Activated T-helper 1 cell treated with Interleukin-2 at 50 U/mL for 16 hours (primary cell): ENCODE measurements around the gene NUP155.
"Not testable (repeated sequence)": the region's sequence is repeated elsewhere in the genome, so short reads cannot be mapped to it uniquely, and the experiment has no call there.

ENCODE experiments used
- DNase-seq: peaks from one replicate; pipeline ENCODE4 v3.0.0-alpha.2; 2020; ENCODE audit warnings: low read depth

Gene NUP155

DNA sequence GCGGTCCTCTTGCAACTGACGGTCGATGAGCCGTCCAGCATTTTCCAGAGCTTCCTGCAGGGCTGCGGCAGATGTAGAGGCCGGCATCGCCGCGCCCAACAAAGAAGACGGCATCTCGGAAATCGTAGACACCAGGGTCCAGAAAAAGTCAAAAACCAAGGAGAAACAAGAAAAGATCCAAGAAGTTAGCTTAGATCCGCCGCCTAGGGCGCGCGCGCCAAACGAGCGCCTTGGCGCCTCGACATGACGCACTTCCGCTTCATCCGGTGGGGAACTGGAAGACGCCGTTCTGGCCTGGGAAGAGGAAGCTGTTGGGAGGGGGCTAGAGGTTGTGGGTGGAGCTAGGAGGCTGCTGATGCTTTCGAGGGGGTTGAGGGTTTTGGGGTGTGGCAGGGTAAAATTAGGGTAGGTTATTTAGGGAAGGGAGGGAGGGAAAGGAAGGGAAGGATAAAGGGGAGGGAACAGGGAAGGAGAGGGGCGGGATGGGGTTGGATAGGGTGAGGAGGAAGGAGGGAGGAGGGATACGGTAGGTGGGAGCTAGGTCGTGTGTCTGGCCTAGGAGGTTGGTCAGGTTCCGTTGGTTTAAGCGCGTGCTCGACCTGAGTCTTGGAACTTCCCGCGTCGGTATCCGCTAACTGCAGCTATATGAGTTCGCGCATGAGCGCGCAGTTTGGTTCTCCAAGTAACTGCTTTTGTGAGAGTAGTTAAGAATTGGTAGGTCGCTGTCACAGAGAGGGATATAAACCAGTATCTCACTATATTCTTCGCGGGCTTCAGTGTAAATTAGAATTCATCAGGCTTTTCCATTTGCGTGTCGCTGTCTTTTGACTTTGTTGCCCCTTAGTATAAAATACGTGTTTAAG, at the start of gene NUP155:
Gene NUP155, minus strand, starts transcription at position 243 of the 863 bp plus-strand sequence. Its CDS starts 129 bp downstream, at position 114.
- peak; percentile 80 for DNase-seq

DNA sequence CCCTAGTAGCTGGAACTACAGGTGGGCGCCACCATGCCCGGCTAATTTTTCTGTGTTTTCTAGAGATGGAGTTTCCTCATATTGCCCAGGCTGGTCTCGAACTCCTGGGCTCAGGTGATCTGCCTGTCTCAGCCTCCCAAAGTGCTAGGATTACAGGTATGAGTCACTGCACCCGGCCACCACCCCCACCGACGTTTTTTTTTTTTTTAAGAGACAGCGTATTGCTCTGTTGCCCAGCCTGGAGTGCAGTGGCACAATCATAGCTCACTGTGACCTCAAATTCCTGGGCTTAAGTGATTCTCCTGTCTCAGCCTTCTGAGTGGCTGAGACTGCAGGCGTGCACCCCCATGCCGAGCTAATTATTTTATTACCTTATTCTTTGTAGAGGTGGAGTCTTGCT, 46.4 kb upstream of the NUP155 start:
- DNase-seq: no peak

DNA sequence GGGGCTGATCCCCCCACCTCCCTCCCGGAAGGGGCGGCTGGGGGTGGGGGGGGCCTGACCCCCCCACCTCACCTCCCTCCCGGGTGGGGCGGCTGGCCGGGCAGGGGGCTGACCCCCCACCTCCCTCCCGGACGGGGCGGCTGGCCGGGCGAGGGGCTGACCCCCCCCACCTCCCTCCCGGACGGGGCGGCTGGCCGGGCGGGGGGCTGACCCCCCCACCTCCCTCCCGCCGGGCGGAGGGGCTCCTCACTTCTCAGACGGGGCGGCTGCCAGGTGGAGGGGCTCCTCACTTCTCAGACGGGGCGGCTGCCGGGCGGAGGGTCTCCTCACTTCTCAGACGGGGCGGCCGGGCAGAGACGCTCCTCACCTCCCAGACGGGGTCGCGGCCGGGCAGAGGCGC, 44.5 kb upstream of the NUP155 start:
- DNase-seq: not testable (repeated sequence)

DNA sequence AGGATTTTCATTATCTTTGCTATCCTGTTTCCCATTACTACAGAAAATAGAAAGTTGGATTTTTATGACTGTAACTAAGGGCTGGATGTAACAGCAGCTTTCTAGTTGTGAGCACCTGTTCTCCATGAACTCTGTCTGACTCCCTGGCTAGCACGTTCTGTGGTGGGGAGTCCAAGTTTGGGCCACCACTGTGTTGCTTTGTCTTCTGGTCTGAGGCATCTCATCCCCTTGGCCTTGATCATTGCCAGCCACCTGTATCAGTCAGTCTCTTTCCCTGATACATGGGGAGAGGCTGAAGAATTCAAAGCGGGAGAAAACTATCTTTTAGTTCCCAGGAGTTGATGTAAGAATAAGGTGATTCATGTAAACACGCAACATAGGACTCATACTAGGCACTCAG, 41.6 kb upstream of the NUP155 start:
- DNase-seq: no peak

DNA sequence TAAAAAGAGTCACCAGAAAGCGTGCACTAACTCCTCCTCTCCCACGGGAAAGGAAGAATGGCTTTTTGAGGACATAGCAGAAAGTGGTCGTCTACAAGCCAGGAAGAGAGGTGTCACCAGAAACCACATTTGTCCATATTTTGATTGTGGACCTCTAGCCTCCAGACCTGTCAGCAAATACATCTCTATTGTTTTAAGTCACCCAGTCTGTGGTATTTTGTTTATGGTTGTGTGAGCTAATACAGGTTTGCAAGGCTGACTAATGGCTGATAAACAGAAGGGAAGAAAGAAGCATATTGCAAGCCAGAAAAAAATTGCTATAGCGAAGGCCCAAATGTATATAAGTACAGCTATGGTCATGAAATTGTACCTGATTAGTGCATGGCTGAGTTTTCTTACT, 29.6 kb upstream of the NUP155 start:
- no peak for DNase-seq

DNA sequence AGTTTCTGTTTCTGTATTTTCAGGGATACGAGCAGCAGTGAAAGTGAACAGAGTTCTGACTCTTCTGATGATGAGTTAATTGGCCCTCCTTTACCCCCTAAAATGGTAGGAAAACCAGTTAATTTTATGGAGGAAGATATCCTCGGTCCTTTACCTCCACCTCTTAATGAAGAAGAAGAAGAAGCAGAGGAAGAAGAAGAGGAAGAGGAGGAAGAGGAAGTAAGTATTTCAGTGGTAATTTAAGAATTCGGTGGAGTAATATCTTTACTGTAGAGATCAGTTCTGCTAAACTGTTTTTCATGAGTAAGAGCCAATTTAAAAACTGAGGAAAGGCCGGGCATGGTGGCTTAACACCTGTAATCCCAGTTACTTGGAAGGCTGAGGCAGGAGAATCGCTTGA, 25.4 kb upstream of the NUP155 start:
- no peak for DNase-seq

DNA sequence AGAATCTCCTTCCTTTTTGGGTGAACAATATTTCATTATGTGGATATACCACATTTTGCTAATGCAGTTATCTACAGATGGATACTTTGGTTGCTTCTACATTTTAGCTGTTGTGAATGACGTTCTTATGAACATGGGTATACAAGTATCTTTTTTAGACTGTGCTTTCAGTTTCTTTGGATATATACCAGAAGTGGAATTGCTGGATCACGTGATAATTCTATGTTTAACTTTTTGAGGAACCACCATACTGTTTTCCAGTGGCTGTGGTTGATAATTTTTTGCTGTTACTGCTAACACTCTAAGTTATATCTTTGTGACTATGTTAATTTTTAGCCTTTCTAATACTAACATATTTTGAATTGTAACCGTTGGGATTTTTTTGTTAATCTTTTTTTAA, 20.7 kb upstream of the NUP155 start:
- DNase-seq: no peak

DNA sequence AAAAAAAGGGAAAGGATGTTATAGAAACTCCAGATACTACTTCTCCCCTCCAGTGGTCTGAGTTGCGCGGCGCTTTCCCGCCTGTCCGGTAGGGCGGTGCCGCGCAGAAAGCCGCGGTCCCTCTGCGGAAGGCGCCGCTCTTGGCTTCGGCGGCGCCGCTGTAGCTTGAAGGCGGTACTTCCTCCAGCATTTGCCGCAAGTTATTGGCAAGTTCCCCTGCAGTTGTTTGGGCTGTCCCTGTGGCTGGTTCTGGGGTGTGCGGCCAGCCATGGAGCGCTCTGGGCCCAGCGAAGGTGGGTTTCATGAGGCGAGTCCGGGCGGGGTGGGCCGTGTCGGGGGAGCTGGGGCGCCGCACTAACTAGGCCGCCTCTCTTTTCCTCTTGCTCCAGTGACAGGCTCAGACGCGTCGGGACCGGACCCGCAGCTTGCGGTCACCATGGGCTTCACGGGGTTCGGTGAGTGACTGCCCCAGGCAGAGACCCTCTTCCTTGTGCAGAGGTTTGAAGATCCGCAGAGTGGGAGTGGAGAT, 8.3 kb upstream of the NUP155 start, which contains the start of gene WDR70:
Gene WDR70, plus strand, starts transcription at position 219 of the 529 bp plus-strand sequence. Its CDS starts 50 bp downstream, at position 269.
- peak; percentile 71 for DNase-seq

DNA sequence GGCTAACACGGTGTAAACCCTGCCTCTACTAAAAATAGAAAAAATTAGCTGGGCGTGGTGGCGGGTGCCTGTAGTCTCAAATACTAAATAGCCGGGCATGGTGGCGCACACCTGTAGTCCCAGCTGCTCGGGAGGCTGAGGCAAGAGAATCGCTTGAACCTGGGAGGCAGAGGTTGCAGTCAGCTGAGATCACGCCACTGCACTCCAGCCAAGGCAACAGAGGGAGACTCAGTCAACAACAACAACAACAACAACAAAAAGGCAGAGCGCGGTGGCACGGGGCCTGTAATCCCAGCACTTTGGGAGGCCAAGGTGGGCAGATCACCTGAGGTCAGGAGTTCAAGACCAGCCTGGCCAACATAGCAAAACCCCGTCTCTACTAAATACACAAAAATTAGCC, 7.2 kb upstream of the NUP155 start:
- not testable (repeated sequence) for DNase-seq

DNA sequence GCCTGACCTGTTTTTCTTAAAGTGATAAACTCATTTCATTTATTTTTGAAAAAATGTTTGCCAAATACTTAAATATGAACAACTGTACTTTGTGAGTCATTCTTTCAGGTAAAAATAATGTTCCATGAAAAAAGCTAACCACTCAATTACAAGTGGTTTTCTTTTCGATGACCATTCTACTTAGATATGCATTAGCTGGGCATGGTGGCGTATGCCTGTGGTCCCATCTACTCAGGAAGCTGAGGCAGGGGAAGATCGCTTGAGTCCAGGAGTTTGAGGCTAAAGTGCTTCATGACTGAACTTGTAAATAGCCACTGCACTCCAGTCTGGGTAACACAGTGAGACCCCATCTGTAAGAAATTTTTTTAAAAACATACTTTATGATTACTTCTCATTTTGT, 4.2 kb upstream of the NUP155 start:
- DNase-seq: no peak

DNA sequence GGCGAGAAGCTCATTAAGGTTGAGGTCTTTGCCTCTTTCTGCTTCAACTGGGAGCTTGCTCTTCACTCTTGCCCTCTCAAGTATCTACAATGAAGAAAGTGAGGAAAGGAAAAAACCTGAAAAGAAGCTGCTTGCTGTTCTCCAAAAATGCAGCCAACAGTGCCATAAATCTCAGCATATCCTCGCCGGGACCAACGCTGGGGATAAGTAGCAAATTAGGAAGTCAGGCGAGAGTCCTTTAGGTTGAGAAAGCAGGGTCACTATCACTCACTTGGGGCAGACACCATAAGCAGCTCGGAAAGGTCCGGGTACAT, 399 bp downstream of the NUP155 start:
- DNase-seq: no peak

DNA sequence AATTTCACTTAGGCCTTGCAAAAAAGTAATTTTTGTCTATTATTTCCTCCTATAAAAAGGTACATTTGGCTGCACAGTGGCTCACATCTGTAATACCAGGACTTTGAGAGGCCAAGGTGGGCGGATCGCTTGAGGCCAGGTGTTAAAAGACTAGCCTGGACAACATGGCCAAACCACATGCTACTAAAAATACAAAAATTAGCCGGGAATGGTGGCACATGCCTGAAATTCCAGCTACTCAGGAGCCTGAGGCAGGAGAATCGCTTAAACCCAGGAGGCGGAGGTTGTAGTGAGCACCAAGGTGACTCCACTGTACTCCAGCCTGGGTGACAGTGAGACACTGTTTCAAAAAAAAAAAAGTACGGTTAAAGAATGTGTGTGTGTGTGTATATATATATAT, 15.7 kb downstream of the NUP155 start:
- DNase-seq: no peak

DNA sequence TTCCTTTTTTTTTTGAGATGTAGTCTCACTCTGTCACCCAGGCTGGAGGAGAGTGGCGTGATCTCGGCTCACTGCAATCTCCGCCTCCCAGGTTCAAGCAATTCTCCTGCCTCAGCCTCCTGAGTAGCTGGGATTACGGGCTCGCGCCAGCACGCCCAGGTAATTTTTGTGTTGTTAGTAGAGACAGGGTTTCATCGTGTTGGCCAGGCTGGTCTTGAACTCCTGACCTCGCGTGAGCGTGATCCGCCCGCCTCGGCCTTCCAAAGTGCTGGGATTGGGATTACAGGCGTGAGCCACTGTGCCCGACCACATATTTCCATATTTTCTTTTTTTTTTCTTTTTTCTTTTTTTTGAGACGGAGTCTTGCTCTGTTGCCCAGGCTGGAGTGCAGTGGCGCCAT, 28.2 kb downstream of the NUP155 start:
- not testable (repeated sequence) for DNase-seq

DNA sequence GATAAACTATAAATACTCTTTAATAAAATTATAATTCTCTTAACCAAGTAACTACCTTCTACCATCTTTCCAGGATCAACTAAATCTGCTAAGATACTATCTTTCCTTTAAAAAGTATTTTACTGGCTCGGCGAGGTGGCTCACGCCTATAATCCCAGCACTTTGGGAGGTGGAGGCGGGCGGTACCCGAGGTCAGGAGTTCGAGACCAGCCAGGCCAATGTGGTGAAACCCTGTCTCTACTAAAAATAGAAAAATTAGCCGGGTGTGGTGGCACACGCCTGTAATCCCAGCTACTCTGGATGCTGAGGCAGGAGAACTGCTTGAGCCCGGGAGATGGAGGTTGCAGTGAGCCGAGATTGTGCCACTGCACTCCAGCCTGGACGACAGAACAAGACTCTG, 36.2 kb downstream of the NUP155 start:
- DNase-seq: not testable (repeated sequence)

DNA sequence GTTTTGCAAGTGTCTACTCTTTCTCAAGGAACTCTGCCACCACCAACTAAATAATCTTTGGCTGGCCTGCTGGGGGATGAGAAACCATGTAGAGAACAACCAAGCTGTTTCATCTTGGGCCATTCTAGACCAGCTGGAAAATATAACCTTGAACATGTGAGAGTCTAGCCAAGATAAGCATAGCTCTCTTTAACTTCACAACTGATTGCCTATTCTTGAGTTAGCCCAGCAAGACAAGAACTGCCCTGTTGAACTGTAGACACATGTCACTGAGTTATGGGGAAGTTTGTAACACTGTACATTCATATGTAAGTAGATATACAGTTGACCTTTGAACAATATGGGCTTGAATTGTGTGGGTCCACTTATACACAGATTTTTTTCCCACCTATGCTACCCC, 44.4 kb downstream of the NUP155 start:
- DNase-seq: no peak

DNA sequence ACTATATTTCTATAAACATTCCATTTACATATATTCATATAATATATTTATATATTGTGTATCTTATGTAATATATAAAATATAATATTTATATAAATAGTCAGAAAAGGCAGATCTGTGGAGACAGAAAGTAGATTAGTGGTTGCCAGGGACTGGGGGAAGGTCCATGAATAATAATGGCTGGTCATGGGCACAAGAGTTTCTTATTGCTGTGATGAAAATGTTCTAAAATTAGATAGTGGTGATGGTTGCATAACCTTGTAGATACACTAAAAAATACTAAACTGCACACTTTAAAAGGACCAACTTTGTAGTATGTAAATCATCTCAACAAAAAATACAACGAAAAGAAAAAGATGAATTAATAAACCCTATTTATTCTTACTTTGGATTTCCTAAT, 47.3 kb downstream of the NUP155 start:
- no peak for DNase-seq

DNA sequence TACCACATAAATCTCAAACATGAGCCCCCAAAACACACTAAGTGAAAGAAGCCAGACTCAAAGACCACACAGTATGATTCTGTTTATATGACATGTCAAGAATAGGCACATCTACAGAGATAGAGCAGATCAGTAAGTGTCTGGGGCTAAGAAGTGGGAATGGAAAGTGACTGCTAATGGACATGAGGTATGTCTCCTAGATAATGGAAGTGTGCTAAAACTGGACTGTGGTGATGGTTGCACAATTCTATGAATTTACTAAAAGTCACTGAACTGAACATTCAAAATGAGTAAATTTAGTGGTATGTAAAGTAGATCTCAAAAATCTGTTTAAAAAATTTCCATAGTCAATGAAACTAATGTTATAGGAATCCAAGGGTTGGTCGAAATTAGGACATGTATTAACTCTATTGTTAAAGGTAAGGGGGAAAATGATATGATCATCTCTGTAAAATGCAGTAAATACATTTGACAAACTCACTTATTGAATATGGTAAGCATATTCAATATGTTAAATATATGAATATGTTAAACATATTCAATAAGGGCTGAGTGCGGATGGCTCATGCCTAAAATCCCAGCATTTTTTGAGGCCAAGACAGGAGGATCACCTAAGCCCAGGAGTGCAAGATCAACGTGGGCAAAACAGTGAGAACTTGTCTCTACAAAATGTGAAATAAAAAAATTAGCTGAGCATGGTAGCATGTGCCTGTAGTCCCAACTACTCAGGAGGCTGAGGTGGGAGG, 51.7 kb downstream of the NUP155 start:
- DNase-seq: no peak

DNA sequence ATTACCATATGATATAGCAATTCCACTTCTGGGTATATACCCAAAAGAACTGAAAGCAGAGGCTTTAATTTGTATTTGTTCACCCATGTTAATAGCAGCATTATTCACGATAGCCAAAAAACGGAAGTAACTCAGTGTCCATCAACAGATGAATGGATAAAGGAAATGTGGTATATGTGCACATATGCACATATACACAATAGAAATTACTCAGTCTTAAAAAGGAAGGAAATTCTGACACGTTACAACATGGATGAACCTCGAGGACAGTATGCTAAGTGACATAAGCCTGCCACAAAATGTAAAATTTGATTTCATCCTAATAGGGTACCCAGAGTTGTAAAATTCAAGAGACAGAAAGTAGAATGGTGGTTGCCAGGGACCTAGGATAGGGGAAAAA, 54.9 kb downstream of the NUP155 start:
- no peak for DNase-seq

DNA sequence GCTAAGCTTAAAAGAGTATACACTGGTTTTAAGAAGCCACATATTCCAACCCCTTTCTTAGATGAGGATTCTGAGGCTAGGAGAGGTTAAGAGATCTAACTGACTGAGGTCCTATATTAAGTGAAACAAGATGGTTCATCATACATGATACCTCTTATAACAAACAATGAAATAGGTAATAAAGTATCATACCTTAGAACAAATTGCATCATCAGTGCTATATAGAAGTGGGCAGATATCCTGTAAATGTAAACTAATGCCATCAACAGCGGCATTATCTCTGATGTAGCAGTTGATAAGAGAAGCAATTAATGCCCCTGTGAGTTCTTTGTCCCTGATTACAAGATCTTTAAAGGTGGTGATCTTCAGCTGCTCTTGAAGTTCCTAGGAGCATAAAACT, 60.5 kb downstream of the NUP155 start:
- no peak for DNase-seq

DNA sequence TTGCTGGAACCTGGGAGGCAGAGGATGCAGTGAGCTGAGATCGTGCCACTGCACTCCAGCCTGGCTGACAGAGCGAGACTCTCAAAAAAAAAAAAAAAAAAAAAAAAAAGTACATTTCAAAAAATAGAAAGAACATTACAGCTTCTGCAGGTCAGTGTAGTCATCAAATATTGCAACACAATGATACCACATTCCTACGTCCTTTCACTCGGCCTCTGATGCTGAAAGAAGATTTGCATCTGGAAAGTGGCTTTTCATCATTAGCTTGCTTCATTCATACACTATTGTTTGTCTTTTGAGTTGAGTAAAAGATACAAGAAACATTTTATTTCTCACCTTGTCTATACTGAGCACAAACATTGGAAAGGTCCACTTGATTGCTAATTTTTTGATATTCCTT, 62.1 kb downstream of the NUP155 start:
- DNase-seq: no peak

DNA sequence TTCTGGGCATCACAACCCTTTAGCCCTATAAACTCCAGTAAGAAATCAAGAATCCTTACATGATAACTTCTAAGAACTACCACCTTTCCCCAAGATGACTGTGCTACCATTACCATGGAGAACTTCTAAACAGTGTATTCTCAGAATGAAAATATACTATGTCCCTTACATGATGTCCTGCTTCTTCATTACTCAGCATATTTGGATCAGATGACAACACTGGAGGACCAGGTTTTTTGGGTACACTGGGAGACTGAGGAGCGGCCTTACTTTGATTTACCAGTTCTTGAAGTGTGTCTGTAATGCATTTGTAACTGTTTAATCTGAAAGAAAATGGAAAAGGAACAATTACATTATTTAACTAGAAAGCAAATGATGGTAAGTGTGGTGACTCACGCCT, 66.0 kb downstream of the NUP155 start:
- DNase-seq: no peak

DNA sequence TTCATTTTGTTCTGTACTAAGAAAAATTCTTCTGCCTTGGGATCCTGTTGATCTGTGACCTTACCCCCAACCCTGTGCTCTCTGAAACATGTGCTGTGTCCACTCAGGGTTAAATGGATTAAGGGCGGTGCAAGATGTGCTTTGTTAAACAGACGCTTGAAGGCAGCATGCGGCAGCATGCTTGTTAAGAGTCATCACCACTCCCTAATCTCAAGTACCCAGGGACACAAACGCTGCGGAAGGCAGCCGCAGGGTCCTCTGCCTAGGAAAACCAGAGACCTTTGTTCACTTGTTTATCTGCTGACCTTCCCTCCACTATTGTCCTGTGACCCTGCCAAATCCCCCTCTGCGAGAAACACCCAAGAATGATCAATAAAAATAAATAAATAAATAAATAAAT, 74.6 kb downstream of the NUP155 start:
- not testable (repeated sequence) for DNase-seq

DNA sequence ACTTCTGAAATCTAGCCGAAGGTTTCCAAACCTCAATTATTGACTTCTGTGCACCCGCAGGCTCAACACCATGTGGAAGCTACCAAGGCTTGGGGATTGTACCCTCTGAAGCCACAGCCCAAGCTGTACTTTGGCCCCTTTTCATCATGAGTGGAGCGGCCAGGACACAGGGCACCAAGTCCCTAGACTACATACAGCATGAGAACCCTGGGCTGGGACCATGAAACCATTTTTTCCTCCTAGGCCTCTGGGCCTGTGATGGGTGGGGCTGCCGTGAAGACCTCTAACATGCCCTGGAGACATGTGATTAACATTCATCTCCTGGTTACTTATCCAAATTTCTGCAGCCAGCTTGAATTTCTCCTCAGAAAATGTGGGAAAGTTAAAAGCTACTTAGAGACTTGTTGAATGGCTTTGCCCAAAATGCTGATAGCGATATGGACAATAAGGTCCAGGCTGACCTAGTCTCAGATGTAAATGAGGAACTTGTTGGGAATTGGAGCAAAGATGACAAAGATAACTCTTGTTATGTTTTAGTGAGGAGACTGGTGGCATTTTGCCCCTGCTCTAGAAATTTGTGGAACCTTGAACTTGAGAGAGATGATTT, 87.6 kb downstream of the NUP155 start:
- DNase-seq: no peak
